HG03558 (cell line): ENCODE results near the gene ZBTB8A.
"Not testable (repeated sequence)": the region's sequence is repeated elsewhere in the genome, so short reads cannot be mapped to it uniquely, and the experiment has no call there.

Experiments
- ATAC-seq: cut with Tn5 transposase; IDR thresholded peaks from one replicate; pipeline ENCODE4 v1.9.1; 2021; ENCODE audit warnings: moderate number of reproducible peaks; ENCODE audit not compliant: unreplicated experiment; ENCODE audit errors: extremely low read depth

ZBTB8A gene

DNA sequence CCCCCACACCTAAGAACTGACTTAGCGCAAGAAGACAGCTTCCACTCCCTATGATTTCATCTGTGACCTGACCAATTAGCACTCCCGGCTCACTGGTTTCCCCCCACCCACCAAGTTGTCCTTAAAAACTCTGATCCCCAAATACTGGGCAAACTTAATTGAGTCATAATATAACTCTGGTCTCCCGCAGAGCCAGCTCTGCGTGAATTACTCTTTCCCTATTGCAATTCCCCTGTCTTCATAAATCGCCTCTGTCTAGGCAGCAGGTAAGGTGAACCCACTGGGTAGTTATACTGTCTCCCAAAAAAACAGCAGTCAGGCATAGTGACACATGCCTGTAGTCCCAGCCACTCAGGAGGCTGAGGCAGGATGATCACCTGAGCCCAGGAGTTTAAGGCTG is 74.2 kb downstream of the ZBTB8A start:
- ATAC-seq: no peak

DNA sequence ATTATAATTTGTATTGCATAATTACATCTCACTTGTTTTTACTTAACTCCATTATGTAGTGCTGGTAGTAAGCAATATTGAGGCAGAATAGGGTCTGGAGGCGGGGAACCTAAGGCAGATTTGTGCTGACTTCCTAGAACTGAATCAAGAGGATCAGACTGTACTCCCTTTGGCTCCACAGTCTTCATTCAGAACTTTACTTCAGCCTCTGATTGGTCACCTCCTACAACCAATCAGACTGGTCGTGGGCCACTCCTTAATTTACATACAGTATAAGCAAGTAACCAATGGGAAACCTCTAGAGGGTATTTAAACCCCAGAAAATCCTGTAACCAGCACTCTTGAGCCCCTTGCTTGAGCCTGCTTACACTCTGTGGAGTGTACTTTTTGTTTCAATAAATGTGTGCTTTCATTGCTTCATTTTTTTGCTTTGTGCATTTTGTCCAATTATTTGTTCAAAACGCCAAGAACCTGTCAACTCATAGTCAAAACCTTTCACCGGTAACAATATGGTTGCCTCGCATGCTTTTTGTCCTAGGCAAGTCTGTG is 79.5 kb downstream of the ZBTB8A start:
- no peak for ATAC-seq

DNA sequence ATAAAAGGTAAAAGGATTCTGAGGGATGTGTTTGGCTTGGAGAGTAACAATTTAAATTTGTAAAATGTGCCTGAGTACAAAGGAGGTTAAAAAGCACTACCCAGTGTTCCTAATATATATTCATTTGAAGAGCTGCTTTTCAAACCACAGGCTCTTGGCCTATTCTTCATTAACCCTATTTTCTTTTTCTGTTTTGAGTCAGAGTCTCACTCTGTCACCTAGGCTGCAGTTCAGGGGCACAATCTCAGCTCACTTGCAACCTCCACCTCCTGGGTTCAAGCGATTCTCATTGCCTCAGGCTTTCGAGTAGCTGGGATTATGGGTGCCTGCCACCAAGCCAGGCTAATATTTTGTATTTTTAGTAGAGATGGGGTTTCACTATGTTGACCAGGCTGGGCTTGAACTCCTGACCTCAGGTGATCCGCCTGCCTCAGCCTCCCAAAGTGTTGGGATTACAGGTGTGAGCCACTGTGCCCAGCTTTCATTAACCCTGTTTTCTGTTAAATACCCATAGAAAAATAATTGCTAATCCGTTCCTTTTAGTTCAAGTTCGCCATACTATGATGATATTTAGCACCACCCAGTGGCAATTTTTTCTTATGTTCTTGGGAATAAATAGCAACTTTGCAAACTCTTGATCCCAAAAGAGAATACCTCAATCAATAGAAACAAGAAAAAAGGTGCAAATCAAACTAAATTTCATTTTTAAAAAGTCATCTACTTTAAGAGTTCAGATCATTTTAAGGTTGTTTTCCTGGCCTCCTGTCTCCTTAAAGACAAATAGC is 80.7 kb downstream of the ZBTB8A start:
- no peak for ATAC-seq

DNA sequence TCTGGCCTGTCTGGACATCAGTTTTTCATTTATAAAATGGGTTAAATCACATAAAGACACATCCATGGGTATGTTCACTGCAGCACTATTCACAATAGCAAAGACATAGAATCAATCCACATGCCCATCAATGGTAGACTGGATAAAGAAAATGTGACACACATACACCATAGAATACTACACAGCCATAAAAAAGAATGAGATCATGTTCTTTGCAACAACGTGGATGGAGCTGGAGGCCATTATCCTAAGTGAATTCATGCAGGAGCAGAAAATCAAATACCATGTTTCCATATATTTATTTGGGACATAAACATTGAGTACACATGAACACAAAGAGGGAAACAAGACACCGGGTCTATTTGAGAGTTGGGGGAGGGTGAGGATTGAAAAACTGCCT is 83.0 kb downstream of the ZBTB8A start:
- no peak for ATAC-seq

DNA sequence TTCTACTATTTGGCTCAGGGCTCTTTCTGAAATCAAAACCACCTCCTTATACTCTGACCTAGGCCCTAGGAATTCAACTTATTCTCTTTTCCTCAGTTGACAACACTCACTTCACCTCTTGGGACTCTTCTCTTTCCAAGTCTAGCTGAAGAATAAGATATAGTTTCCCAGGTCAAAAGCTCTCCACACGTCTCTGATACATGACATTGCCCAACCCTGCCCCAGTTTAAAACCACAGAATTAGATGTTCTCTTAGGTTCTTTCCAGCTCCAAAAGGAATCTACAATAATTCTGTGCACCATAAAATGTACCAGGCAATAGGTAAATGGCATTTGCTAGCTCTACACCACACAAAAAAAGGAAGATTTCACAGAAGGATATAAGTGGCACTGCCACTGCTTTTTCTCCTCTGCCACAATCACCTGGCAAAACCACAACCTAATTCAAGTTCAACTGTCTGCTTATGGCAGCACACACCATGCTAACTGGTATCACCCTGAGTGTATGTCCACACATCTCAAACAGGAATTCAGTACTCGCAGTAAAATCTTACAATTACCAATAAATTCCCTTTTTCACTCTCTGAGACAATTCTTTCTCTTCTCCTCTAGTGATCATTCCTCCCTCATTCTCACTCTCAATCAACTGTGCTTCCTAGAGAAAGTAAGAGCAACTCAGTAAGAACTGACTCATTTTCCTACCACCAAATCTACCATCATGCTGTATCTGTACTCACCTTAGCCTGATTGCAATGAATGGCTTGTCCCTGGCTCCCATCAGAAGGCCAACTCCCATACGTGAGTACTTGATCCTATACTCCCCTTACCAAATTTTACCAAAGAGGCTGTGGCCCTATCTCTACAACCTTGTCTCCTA is 83.8 kb downstream of the ZBTB8A start:
- ATAC-seq: no peak

DNA sequence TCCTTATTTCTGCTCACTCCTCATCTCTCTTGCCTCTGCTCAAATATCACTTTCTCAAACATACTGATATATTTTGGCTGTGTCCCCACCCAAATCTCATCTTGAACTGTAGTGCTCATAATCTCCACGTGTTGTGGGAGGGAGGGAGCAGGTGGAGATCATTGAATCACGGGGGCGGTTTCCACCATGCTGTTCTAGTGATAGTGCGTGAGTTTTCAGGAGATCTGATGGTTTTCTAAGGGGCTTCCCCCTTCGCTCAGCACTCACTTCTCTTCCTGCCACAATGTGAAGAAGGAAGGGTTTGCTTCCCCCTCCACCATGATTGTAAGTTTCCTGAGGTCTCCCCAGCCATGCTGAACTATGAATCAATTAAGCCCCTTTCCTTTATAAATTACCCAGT is 84.5 kb downstream of the ZBTB8A start:
- ATAC-seq: no peak

DNA sequence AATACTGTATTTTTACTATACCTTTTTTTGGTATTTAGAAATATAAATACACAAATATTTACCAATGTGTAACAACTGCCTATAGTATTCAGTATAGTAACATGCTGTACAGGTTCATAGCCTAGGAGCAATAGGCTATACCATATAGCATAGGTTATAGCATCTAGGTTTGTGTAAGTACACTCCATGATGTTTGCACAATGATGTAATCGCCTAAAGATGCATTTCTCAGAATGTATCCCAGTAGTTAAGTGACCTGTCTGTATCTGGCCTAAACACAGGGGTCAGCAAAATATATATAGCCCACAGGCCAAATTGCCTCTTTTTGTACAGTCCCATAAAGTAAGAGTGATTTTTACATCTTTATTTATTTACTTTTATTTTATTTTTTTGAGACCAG is 86.9 kb downstream of the ZBTB8A start:
- ATAC-seq: no peak

DNA sequence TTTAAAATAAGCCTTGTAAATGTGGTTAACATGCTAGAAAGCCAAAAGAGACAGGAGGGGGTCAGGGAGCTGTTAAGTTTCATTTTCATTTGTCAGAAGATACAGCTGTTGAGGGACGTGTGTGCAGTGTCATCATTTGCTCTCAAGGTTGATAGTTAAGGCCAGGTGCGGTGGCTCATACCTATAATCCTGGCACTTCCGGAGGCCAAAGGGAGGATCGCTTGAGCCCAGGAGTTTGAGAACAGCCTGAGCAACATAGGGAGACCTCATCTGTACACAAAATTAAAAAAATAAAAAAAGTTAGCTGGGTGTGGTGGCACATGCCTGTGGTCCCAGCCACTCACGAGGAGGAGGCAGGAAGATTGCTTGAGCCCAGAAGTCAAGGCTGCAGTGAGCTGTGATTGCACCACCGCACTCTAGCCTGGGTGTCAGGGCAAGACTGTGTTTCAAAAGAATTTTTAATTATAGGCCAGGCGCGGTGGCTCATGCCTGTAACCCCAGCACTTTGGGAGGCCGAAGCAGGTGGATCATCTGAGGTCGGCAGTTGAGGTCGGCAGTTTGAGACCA is 88.5 kb downstream of the ZBTB8A start:
- no peak for ATAC-seq

DNA sequence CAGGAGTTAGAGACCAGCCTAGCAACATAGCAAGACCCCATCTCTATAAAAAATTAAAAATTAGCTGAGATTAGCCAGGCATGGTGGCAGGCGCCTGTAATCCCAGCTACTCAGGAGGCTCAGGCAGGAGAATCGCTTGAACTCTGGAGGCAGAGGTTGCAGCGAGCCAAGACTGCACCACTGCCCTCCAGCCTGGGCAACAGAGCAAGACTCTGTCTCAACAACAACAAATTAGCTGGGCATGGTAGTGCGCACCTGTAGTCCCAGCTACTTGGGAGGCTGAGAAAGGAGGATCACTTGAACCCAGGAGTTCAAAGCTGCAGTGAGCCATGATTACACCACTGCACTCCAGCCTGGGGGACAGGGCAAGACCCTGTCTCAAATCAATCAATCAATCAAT is 90.9 kb downstream of the ZBTB8A start:
- ATAC-seq: not testable (repeated sequence)

DNA sequence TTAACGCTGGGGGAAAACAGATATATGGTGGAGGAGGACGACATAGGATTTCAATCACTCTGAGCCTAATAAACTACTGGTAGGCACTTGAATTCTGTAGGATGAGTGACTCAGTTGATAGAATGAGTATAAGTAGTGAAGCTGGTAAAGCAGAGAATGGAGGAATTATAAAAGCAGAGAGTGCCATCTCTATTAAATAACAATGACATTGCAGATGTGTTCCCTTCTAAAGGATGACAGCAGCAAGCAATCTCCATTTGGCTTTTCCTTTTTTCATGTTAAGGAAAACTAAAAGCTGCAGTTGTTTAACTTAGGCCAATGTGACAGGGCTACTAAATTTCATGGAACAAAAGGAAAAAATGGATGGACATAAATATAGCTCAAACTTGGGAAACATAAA is 93.6 kb downstream of the ZBTB8A start:
- no peak for ATAC-seq

DNA sequence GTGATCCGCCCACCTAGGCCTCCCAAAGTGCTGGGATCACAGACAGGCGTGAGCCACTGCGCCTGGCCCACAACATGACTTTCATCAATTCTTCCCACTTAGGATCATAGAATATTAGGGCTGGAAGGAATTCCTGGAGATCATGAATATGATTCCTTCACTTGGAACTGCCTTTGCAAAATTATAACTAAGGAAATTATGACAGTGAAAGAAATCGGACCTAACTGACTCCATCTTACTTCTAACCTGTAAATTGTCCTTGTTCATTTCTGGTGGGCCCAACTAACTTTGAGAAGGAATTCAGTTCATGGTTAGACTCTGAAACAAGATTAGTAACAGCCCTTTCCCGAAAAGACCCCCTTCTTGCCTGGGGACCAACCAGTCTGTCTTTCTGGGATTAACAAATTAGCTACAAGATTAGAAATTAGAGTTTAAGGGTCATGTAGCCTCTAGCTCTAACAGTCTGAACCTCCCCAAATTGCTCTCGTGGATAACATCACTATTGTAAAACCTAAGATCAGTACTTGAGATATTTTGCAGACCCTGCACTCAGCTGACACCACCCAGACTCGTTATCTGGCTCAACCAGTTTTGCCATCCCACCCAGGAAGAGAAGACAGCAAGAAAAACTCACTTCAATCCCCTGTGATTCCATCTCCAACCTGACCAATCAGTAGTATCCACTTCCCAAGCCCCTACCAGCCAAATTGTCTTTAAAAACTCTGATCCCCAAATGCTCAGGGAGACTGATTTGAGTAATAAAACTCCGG is 96.5 kb downstream of the ZBTB8A start:
- no peak for ATAC-seq

DNA sequence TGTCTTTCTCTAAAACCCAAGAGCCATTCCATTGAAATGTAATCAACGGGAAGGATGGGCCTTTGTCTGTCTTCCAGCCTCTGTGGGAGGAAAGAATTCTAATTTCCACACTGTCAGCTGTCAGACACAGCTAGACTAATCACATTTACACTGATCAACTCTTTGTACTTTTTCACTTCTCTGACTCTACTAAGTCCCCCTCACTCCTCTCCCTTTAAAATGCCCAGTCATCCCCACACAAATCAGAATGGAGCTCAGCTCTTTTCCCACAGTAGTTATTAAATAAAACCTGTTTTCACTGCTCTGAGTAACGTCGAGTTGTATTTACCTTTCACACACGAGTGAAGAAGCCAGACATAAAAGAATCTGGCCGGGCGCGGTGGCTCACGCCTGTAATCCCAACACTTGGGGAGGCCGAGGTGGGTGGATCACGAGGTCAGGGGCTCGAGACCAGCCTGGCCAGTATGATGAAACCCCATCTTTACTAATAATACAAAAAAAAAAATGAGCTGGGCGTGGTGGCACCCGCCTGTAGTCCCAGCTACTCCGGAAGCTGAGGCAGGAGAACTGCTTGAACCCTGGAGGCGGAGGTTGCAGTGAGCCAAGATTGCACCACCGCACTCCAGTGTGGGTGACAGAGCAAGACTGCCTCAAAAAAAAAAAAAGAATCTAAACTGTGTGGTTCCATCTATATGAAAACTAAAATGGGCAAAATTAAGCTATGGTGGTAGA is 97.9 kb downstream of the ZBTB8A start:
- ATAC-seq: no peak

DNA sequence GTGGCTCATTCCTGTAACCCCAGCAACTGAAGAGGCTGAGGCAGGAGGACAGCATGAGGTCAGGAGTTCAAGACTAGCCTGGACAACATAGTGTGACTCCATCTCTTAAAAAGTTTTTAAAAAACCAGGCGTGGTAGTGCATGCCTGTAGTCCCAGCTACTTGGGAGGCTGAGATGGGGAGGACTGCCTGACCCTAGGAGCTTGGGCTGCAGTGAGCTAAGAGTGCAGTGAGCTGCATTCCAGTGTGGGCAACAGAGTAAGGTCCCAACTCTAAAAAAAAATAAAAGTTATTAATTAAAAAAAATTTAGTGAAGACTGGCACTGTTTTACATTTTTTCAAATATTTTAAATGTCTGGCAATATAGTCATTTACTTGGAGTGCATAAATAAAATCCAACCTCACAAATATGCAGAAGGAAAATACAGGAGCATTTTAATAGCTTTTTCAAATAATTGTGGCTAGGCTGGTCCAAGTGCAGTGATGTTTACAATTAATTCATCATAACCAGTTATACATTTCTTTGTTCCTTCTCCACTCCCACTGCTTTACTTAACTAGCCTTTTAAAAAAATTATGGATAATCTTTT is 100.4 kb downstream of the ZBTB8A start:
- ATAC-seq: no peak

DNA sequence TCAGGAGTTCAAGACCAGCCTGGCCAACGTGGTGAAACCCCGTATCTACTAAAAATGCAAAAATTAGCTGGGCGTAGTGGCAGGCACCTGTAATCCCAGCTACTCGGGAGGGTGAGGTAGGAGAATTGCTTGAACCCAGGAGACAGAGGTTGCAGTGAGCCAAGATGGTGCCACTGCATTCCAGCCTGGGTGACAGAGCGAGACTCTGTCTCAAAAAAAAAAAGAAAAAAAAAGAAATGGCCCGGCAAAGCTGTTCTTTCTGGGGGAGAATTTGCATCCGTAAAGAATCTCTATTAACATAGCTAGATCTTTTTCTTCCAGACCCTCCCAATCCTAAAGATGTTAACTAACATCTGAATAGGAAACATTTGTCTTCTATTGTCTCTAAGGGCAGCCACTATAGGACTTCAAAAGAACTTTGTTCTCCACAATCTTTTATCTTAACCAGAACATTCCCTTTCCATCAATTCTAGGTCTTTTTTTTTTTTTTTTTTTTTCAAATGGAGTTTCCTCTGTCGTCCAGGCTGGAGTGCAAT is 103.1 kb downstream of the ZBTB8A start:
- ATAC-seq: not testable (repeated sequence)

DNA sequence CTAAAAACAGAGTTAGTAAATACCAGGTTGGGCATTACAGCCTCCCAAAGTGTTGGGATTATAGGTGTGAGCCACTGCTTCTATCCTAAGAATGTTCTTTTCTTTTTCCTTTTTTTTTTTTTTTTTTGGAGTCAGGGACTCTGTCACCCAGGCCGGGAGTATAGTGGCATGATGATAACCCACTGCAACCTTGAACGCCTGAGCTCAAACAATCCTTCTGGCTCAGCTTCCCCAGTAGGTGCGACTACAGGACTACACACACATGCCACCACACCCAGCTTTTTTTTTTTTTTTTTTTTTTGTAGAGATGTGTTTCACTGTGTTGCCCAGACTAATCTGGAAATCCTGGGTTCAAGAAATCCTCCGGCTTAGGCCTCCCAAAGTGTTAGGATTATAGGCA is 105.2 kb downstream of the ZBTB8A start:
- ATAC-seq: no peak

DNA sequence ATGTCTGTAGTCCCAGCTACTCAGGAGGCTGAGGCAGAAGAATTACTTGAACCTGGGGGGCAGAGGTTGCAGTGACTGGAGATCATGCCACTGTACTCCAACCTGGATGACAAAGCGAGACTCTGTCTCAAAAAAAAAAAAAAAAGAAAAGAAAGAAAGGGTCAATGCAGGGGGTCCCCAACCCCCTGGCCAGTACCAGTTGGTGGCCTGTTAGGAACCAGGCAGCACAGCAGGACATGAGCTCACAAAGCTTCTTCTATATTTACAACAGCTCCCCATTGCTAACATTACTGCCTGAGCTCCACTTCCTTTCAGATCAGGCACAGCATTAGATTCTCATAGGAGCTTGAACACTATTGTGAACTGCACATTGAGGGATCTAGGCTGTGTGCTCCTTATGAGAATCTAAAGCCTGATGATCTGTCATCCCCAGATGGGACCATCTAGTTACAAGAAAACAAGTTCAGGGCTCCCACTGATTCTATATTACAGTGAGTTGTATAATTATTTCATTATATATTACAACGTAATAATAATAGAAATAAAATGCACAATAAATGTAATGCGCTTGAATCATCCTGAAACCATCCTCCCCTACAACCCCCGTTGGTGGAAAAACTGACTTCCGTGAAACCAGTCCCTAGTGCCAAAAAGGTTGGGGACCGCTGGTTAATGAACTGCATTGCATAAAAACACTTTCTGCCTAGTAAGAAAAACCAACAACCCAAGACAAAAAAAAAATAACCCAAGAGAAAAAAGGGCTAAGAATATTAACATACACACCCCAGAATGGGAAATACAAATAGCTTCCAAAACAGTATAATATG is 108.3 kb downstream of the ZBTB8A start:
- ATAC-seq: no peak

DNA sequence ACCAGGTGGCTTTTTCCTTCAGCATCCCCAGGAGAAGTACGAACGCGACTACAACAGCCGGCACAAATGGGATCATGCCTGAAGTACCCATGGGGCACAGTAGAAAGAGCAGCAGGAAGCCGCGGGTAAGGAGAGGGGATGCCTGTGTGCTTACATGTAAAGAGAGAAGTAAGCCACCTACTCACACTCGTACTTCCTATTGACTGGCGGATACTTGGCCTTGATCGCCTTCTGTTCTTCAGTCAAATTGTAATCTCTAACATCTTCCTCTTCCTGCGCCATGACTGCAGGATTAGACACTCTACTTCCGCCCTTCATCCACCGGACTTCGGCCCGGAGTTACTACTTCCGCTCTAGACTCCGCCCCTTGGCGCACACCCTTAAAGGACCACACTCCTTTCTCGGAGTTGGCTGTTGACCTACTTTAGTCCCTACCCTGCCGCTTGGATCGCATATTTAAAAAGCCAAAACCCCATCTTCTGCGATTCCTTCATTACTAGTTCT is 111.1 kb downstream of the ZBTB8A start, which contains the start of gene ZBTB8OS:
Gene ZBTB8OS (minus strand): TSS at position 303 of the 504 bp plus-strand sequence. CDS start 21 bp downstream, at position 282.
- ATAC-seq: no peak
